ENCODE measurements around the gene ANXA11. TPM values are rescaled to one million over a fixed set of nuclear protein-coding genes. Genes with fewer than 3 reads are reported as not detected.

ANXA11 gene
- total and polyA plus RNA-seq, 2 of the 4 experiments (the other 2 are of a cell fraction): 39.4 to 109 TPM

DNA sequence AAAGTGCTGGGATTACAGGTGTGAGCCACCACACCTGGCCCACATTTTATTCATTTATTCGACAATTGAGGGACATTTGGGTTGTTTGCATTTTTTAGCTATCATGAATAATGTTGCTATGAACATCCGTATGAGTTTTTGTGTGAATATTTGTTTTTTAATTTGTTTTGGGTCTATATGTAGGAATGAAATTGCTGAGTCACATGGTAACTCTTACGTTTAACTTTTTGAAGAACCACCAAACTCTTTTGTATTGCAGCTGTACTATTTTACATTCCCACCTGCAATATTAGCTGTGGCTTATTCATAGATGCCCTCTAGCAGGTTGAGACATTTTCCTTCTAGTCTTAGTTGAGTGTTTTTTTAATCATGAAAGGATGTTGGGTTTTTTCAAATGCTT, 58.4 kb downstream of the ANXA11 start:
- DNase-seq (no peak), ATAC-seq (ENCODE audit: low read depth) (no peak)
- in situ Hi-C loops (cut with MboI; ENCODE audit: low sequenced_read_pairs) (no loop called here), dilution Hi-C loops (cut with HindIII; ENCODE audit: low sequenced_read_pairs, unreplicated experiment) (no loop called here), intact Hi-C loops (cut with micrococcal nuclease) (loop anchor here (5.0 kb wide), 1 partner anchor 90 kb away; no protein-coding TSS in a partner anchor)
- Histone ChIP-seq H4K91ac (ENCODE audit: insufficient read depth, low read depth, low read length) (no peak overlapping the region), H2BK20ac (ENCODE audit: low read depth, low read length) (no peak overlapping the region), H3K36me3 (ENCODE audit: control insufficient read depth, insufficient read depth, low read length) (peaks cover 13% of the 10 kb centered on the region), H3K27ac (ENCODE audit: insufficient read depth, low read length) (no peak overlapping the region), H2BK120ac (ENCODE audit: low read depth, low read length) (no peak overlapping the region), H3K9me3 (ENCODE audit: control insufficient read depth, insufficient read depth, low read length) (no peaks in the 10 kb centered on the region), H3K4me1 (ENCODE audit: control insufficient read depth, insufficient read depth, low read length) (no peaks in the 10 kb centered on the region), H3K14ac (replicated peaks; ENCODE audit: low read depth, low read length) (no peak overlapping the region), H3K4me3 (ENCODE audit: insufficient read depth, low read depth, low read length) (no peak overlapping the region), H3K23ac (ENCODE audit: low read depth, low read length) (no peak overlapping the region), H2AK9ac (replicated peaks; ENCODE audit: low read depth, low read length, poor library complexity) (no peak overlapping the region), H4K20me1 (ENCODE audit: insufficient read depth, low read length) (no peaks in the 10 kb centered on the region), H3K9me1 (ENCODE audit: insufficient read depth, low read length) (peaks cover 3% of the 10 kb centered on the region), H4K5ac (ENCODE audit: low read depth, low read length) (no peak overlapping the region), H4K8ac (ENCODE audit: low read depth in 2 of 2, low read length in 2 of 2) (no peak overlapping the region), H3K18ac (ENCODE audit: low read depth, low read length) (no peak overlapping the region), H2AK5ac (ENCODE audit: low read depth, low read length) (no peak overlapping the region), H3K27me3 (ENCODE audit: control insufficient read depth, insufficient read depth, low read length) (no peaks in the 10 kb centered on the region), H3K9ac (ENCODE audit: low read depth, low read length) (no peak overlapping the region), H2AFZ (replicated peaks; ENCODE audit: low read length, poor library complexity) (no peak overlapping the region), H3K4ac (ENCODE audit: low read depth, low read length) (no peak overlapping the region), H2BK15ac (ENCODE audit: low read depth, low read length) (no peak overlapping the region), H3K79me1 (ENCODE audit: low read depth in 1 of 2, low read length in 2 of 2) (peaks cover 2 to 13% of the 10 kb centered on the region in 2 experiments; a peak in 3 of 4 replicates), H3K56ac (ENCODE audit: extremely low read depth, insufficient read depth, low read length) (no peak overlapping the region), H3K4me2 (ENCODE audit: low read depth, low read length) (no peak overlapping the region), H2BK5ac (ENCODE audit: low read depth, low read length, poor library complexity, severe bottlenecking) (no peak overlapping the region)
- TF ChIP-seq RFX5 (IDR thresholded peaks at IDR 0.05; ENCODE audit: low read depth, low read length) (no peak), NFE2L2 (IDR thresholded peaks at IDR 0.05; ENCODE audit: low read depth, low read length) (peak; percentile 75)
- POLR2A ChIA-PET (ENCODE audit: unreplicated experiment): no interaction called here
- BruUV-seq (replicated peaks): no TSS peak
- WGBS, 2 experiments (ENCODE audit: extremely low coverage in 2 of 2, insufficient read length in 1 of 2): no CpG with 5 or more reads among the region's 3 CpGs
- CTCF ChIA-PET: interaction anchor here (1.5 kb wide), 1 partner anchor 75 kb away, joined by 4 read pairs; no protein-coding TSS in a partner anchor
